HG03135 (cell line): ENCODE results near the gene POMT1.

Source experiments
- ATAC-seq: cut with Tn5 transposase; IDR thresholded peaks from one replicate; pipeline ENCODE4 v1.9.1; 2021; ENCODE audit warnings: mild to moderate bottlenecking, moderate library complexity; ENCODE audit not compliant: unreplicated experiment

The POMT1 gene

GRCh38 chr9:131476777-131477345 is 25.9 kb upstream of the POMT1 start:
- no peak for ATAC-seq

- no peak for ATAC-seq
Observed at GRCh38 chr9:131477367-131477766, 25.4 kb upstream of the POMT1 start.

- ATAC-seq = no peak
Observed at GRCh38 chr9:131477816-131478419, 24.8 kb upstream of the POMT1 start.

- no peak for ATAC-seq
Observed at GRCh38 chr9:131478421-131478868, 24.3 kb upstream of the POMT1 start.

GRCh38 chr9:131478911-131479310 is 23.8 kb upstream of the POMT1 start:
- no peak for ATAC-seq

GRCh38 chr9:131480258-131480657 is 22.5 kb upstream of the POMT1 start:
- ATAC-seq = no peak

GRCh38 chr9:131481441-131482342 is 21.0 kb upstream of the POMT1 start:
- no peak for ATAC-seq

- no peak for ATAC-seq
Observed at GRCh38 chr9:131482343-131483006, 20.2 kb upstream of the POMT1 start.

GRCh38 chr9:131483319-131484050 is 19.2 kb upstream of the POMT1 start:
- ATAC-seq = no peak

GRCh38 chr9:131484051-131484445 is 18.7 kb upstream of the POMT1 start:
- no peak for ATAC-seq

- ATAC-seq = no peak
Observed at GRCh38 chr9:131484560-131485185, 18.0 kb upstream of the POMT1 start.

GRCh38 chr9:131485206-131485605 is 17.5 kb upstream of the POMT1 start:
- no peak for ATAC-seq

- no peak for ATAC-seq
Observed at GRCh38 chr9:131485728-131486422, 16.8 kb upstream of the POMT1 start.

GRCh38 chr9:131487001-131487400 is 15.7 kb upstream of the POMT1 start:
- ATAC-seq = no peak

- ATAC-seq = no peak
Observed at GRCh38 chr9:131487621-131488031, 15.1 kb upstream of the POMT1 start.

- ATAC-seq = no peak
Observed at GRCh38 chr9:131490514-131490913, 12.2 kb upstream of the POMT1 start.

- ATAC-seq = no peak
Observed at GRCh38 chr9:131491001-131491710, 11.6 kb upstream of the POMT1 start.

- no peak for ATAC-seq
Observed at GRCh38 chr9:131492070-131492469, 10.6 kb upstream of the POMT1 start.

- no peak for ATAC-seq
Observed at GRCh38 chr9:131494296-131494870, 8.3 kb upstream of the POMT1 start.
